Fibroblast of upper back skin (primary cell): ENCODE data around the gene NOD2.

ENCODE experiments used
- DNase-seq: peaks from one replicate; pipeline ENCODE4 v3.0.0-alpha.2; 2013

Gene NOD2

GRCh38 chr16:50671644-50672260 lies 21.7 kb upstream of the NOD2 start:
- no peak for DNase-seq

DNA sequence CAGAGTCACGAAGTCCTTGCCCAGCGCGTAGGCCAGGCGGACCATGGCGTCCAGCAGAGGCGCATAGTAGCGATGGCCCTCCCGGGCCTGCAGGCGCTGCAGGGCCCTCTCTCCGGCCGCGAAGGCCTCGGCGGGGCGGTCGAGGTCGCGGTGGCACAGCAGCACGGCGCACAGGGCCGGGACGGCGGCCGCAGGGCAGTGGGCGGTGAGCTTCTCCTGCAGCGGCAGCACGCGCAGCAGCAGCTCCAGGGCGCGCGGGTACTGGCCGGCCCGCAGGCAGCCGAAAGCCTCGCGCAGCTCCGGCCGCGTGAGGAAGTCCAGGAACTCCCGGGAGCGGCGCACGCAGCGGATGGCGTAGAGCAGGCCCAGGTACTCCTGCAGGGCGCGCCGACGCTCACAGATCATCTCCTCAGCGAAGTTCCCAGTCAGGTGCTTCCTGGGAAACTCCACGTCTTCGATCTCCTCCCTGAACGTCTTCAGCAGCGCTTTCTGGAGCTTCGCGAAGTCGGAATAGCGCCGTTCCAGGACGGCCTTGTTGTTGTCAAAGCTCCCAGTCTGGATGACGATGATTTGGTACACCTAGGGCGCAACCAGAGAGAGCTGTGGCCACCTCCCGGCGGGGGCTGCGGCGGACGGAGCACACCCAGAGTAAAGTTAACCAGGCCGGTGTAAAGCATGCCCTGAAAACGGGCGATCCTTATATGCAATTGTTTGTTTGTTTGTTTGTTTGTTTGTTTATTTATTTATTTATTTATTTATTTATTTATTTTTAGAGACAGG lies 19.7 kb upstream of the NOD2 start:
- DNase-seq = no peak

- DNase-seq = no peak
Observed at GRCh38 chr16:50674831-50675230, 18.6 kb upstream of the NOD2 start.

- DNase-seq = no peak
Observed at GRCh38 chr16:50675686-50676610, 17.5 kb upstream of the NOD2 start.

- DNase-seq = no peak
Observed at GRCh38 chr16:50676684-50677225, 16.7 kb upstream of the NOD2 start.

DNA sequence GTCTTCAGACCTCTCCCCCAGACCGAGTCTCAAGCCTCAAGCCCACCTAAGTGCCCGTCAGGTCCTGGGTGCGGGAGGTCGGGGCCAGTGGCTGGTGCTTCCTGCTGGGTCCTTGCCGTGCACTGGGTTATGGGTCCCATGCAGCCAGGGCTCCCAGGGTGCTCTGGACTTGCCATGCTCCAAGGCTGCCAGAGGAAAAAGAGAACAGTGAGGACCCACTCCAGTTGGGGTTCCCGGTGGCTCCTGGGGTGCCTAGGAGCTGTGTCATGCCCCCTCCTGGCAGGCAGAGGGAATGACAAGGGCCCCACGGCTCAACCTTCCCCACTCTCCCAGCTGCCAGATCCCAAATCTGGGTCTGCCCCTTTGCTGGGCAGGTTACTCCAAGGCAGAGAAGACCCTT lies 16.1 kb upstream of the NOD2 start:
- no peak for DNase-seq

DNA sequence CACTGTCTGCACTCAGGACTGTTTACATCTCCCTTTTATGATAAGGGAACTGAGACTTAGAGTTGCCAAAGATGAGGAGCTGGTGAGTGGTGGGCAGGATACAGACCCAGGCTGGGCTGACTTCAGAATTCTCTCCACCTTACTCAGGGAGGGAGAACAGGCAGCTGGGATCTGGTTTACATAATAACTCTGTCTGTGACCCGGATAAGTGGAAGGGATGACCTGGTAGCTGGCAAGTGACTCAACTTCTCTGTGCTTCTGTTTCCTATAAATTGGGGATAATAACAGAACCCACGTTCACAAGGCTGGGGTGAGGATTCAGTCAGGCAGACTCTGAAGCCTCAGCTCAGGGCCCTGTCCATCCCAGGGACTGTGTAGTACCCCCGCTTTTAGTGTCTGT lies 14.9 kb upstream of the NOD2 start:
- DNase-seq = no peak

- DNase-seq = no peak
Observed at GRCh38 chr16:50679266-50679665, 14.1 kb upstream of the NOD2 start.

DNA sequence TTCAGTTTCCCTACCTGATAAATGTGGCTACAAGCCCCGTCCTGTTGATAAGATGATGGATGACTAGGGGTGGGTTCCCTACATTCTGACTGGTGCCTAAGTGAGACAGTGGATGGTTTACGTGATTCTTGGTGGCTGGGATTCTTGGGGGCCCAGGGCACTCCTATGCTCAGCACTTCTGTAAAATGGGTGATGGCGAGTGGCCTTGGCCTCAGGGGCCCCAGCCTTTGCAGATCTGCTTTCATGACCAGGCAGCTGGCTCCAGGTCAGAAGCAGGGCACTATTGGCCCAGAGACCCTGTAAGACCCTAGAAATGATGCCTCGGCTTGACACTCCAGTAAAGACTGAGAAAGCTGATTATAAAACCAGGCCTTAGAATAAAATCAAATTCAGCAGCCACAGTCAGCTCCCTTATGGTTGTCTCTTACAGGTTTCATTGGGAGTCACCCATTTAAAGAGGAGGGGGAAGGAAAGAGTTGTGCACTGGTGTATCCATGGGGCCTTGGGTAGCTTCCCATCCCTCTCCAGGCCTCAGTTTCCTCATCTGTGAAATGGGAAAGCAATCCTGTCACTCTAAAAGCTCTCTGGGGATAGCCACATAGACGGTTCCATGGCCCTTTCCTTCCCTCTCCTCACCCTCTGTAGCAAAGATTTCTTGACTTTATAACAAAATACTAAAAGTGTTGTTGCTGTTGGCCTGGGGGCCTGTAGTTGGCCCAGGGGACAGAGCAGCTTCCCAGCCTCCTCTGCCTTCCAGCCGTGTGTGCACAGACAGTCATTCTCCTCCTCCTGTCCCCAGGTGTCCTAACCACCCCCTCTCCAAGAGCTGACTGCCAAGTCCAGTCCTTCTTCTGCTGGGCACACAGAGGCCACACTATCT lies 13.5 kb upstream of the NOD2 start:
- no peak for DNase-seq

DNA sequence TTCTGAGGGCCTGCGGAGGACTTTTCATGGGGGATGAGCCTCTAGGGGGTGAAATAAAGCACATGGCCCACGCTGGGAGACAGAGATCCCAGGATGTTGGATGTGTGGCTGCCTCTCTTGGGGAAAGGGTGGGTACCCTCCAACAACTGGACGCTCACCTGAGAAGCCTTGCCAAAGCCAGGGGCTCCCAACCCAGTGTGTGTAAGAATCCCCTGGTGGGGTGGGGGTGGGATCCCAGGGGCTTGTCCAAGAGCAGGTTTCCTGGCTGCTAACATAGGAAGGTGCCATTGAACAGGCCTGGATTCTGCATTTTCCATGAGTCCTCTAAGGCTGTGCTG lies 12.9 kb upstream of the NOD2 start:
- DNase-seq = no peak

DNA sequence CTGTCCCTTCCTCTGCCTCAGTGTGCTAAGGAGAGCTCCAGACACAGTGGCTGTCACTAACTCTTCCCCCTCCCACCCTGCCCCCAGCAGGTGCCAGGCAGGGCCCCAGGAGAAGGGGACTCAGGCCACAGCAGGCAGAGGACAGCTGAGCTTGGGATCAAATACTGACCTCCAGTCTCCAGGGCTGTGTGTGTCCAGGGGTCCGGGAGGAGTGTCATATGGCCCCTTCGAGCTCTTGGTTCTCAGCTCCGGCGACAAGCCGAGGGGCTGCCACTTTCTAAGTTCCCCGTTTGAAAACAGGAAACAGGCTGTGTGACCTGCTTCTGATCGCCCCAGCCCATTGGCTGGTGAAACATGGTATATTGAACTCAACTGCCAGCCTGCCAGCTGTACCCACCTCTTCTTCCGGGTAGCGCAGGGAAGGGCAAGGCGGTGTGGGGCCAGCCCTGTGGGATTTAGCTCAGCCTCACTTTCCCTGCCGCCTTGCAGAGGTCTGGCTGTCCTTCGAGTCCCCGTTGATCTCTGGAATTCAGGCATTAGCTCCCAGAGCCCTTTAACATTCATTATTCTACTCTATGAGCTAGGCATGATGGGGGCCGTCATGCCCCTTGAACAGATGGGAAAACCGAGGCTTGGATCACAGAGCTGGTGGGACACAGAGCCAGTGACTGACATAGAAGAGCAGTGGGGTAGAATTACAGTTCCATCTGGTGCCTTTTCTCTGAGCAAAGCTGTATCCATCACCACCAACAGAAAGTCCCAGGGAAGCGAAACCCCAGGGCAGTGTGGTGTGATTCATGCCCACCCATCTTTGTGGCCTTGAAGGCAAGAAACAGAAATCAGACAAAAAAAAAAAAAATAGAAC lies 12.2 kb upstream of the NOD2 start, which contains the start of gene SNX20:
TSS of gene SNX20 (minus strand) at position 292 of the 865 bp plus-strand sequence. CDS start 3,786 bp downstream, outside the sequence.
- no peak for DNase-seq

- no peak for DNase-seq
Observed at GRCh38 chr16:50683689-50684374, 9.6 kb upstream of the NOD2 start.

GRCh38 chr16:50684823-50685461 lies 8.5 kb upstream of the NOD2 start:
- no peak for DNase-seq

GRCh38 chr16:50685462-50686063 lies 7.8 kb upstream of the NOD2 start:
- DNase-seq = no peak

- no peak for DNase-seq
Observed at GRCh38 chr16:50688083-50688482, 5.3 kb upstream of the NOD2 start.

DNA sequence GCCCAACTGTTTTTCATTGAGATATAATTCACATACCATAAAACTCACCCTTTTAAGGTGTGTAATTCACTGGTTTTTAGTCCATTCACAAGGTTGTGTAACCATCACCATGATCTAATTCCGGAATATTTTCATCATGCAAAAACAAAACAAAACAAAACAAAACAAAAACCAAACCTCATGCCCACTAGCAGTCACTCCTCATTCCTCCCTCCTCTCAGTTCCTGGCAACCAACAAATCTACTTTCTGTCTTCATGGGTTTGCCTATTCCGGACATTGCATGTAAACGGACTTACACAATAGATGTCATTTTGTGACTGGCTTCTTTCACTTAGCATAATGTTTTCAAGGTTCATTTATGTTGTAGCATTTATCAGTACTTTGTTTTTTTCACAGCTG lies 4.5 kb upstream of the NOD2 start:
- no peak for DNase-seq

- no peak for DNase-seq
Observed at GRCh38 chr16:50690177-50690576, 3.2 kb upstream of the NOD2 start.

GRCh38 chr16:50692644-50692998 lies 785 bp upstream of the NOD2 start:
- no peak for DNase-seq

- DNase-seq = no peak
Observed at GRCh38 chr16:50694206-50694605, 800 bp downstream of the NOD2 start.
